GM19324 (cell line): ENCODE results near the gene KBTBD3.
A peak's percentile ranks its signal among the peaks of the same experiment; 100 is the strongest.
"Not testable (repeated sequence)": the region's sequence is repeated elsewhere in the genome, so short reads cannot be mapped to it uniquely, and the experiment has no call there.

Experiments
- ATAC-seq: cut with Tn5 transposase; IDR thresholded peaks from one replicate; pipeline ENCODE4 v1.9.1; 2021; ENCODE audit warnings: mild to moderate bottlenecking, moderate library complexity; ENCODE audit not compliant: unreplicated experiment, low FRiP score

Gene KBTBD3

DNA sequence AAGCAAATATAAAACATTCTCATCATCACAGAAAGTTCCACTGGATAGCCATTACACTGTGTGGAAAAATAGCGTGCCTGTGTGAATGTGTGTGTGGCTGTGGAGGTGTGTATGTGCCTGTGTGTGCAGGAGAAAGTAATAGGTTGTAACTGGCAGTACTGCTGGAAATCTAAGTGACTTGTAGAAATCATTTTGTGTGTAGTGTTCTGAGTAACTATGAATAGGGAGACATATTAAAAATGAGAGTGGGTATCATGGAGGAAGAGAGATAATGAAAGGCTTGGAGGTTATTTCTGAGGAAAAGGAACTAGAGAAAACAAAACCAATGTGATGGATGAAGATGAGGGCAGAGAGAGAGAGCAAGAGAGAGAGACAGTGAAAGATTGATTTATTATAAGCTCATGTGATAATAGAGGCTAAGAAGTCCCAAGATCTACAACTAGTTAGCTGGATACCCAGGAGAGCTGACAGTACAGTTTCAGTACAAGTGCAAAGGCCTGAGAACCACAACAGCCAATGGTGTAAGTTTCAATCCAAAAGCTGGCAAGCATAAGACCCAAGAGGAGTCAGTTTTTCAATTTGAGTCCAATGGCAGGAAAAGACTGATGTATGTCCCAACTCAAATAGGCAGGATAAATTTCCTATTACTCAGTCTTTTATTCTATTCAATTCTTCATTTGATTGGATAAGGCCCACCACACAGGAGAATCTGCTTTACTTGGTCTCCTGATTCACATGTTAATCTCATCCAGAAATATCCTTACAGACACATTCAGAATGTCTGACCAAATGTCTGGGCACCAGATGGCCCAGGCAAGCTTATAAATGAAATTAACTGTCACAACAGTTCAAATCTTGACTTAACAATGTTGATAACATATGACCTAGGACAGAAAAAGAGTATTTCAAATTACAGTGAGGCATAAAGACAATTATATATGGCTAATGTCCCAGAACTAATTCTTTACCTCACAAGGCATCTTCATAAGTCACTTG is 14.9 kb downstream of the KBTBD3 start:
- peak; percentile 52 for ATAC-seq

DNA sequence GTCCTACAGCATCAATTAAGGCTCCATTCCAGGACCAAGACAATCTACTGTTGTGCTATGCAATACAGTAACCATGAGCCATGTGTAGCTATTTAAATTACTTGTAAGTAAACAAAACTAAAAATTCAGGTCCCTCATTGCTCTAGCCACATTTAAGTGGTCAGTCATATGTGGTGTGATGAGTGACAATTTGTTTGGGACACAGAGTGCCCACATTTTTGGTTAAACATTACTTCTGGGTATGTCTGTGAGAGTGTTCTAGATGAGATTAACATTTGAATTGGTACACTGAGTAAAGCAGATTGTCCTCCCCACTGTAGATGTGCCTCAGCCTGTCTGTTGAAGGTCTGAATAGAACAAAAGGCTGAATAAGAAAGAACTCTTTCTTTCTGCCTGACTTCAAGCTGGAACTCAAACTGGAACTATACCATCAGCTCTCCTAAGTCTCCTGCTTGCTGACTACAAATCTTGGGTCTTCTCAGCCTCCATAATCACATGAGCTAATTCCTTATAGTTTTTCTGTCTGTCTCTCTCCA is 15.8 kb downstream of the KBTBD3 start:
- ATAC-seq, result no peak

DNA sequence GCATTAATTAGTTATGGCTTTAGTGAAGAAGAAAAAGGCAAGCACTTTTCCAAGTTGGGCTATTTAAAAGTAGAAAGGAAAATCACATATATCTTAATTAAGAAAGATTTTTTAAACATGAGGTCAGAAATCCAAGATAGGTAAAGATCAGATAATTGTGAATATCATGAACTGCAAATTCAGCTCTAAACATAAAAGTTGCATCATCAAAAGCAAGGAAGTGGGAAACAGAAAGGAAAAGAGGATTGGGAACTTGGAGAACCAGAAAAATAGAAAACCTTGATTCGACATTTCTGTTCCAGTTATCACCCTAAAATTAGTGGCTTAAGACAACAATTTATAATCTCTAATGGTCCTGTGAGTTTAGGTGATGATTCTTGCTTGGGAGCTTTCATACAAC is 17.5 kb downstream of the KBTBD3 start:
- ATAC-seq, result no peak

DNA sequence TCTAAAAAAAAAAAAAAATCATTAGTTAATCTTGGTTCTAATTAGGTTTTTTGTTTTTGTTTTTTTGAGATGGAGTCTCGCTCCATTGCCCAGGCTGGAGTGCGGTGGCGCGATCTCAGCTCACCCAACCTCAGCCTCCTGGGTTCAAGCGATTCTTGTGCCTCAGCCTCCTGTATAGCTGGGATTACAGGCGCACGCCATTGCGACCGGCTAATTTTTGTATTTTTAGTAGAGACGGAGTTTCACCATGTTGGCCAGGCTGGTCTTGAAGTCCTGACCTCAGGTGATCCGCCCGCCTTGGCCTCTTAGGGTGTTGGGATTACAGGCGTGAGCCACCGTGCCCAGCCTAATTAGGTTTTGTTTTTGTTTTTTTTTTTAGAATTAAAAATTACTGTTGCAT is 18.8 kb downstream of the KBTBD3 start:
- ATAC-seq, result not testable (repeated sequence)

DNA sequence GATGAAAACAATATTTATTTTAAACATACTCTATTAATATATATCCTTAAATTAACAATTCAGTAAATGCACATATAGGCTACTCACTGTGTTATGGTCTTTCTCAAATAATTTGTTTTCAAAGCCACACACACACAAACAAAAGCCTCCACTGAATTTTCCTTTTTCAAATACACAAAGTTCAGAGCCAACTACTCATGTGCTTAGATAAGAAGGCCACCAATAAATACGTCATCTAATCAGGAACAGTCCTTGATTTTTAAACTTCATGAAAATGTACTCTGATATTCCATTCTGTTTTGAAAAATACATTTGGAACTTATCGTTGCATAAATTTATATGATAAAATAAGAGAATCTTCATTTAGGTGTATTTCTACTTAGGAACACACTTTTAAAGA is 26.0 kb downstream of the KBTBD3 start:
- ATAC-seq, result no peak

DNA sequence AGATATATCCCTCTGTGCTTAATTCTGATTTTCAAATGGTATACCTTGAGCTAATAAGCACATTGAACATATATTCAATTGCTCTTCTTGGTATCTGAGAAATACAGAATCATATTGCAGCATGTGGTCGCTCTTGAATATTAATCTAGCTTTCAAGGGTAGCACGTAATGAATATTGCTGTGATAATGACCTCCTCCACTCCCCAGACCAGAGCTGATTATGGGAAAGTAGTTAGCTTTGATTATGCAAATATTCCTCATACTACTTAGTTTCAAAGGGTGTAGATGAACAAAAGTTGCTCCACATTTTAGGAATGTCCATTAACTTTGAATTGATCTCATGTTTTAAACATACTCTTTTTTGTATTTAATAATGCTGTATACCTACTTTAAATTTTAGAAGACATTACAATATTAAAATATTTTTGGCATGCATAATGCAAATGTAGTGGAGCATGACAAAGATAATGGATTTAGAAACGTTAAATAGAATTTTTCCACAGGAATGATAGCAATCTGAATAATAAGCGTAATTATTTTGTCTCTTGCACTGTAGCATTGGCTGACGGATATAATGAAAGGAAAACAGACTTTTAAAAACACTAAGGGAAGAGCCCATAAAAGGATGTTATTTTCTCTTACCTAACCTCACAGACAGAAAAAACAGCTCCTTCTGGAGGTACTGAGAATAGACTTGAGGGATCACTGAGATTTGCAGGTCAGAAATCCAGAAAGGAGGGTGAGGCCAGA is 27.2 kb downstream of the KBTBD3 start:
- no peak for ATAC-seq

DNA sequence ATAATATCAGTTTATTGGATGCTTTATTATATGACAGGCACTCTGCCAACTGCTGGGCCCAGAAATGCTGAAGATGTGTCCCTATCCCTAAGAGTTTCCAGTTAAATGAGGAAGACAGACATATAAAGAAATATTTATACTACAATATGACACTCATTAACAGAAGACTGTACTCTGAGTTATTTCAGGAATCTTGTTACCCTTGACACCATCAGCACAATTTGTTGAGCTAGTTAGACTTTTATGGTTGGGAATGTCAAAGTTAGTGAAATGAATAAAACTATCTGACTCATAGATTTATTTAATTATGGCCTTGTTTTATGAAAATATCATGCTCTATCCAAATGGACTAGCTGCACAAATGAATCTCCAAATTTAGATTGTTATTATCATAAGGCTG is 29.5 kb downstream of the KBTBD3 start:
- ATAC-seq, result no peak

DNA sequence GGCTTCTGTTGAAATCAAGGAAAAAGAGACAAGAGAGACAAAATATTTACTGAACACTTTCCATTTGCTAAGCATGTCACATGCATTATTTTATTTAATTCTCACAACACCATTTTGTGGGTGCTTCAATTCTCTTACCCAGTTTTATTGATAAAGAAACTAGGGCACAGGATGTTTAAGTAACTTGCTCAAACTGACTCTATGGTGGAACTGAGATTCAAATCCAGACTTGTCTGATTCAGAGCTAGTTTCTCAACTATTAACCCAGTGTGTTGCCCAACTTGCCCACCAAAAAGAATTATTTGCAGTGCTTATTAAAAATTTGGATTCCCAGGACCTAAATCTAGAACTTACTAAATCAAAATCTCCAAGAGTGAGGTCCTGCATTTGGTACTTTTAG is 33.6 kb downstream of the KBTBD3 start:
- no peak for ATAC-seq

DNA sequence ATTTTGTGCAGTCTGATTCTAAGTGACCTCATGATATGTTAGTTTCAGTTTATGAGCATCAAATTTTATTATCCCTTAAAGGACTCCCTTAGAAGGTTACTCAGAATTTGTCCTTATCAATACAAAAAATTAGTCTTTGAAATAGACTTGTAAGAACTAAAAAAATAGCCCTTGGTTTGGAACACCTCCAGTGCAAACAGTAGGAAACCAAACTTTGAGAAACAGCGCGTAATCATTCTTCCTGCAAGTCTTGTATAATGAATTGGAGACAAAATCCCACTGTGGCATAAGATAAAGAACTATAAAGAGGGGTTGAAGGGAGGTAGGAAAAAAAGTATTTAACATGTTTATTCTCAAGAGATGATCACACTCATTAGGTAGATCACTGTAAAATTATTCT is 44.3 kb downstream of the KBTBD3 start:
- no peak for ATAC-seq

DNA sequence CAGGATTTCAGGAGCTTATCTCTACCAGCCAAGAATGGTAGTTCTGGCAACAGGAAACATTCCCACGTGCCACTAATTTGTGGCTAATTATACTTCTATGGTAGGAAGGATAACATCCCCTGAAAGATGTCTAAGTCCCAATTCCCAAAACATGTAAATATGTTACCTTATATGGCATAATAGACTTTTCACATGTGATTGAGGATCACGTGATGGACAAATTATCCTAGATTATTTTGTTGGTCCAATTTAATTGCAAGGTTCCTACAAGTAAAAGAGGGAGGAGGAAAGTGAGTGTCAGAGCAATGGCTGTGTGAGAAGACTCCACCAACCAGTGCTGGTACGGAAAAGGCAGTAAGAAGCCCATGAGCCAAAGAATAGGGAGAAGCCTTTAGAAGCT is 45.2 kb downstream of the KBTBD3 start:
- no peak for ATAC-seq

DNA sequence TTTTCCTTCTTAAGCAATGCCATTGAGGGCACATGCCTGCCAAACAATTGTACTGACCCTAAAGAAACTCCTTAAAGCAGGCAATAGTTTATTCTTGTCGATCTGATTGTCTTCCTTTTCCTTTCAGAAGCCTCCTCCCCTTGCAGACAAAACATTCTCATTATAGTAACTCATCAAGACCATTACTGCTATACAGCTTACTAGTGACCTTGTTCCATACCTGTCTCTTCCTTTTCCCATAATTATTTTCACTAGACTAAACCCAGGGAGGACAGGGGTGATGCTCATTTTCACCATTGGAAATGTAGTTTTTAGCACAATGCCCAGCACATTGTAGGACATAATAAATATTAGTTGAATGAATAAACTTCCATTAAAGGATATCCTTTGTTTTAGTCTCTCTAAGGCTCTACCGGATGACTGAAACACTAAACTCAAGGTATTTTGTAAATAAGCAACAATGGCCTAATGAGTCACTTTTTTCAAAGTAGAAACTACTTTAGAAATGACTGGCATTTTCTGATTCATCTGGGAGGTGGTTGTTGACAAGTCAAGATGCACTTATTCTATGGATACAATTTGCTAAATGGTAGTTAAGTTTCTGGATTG is 45.8 kb downstream of the KBTBD3 start:
- ATAC-seq, result no peak

DNA sequence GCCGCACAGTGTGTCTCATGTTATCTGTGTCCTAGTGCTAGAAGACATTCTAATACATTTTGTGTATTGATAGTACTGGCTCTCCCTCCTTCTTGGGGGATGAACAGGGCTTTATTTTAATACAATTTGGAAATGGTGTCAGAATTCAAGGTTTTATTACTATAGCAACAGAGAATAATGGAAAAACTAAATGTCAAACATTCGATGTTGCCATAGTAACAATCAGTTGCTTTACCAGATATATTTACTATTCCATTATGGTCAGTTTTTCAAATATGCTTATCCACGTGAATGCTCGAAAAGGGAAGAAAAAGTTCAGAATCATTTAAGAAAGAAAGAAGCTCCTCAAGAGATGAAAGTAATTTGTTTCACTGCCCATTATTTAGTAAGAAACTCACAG is 46.5 kb downstream of the KBTBD3 start:
- no peak for ATAC-seq

DNA sequence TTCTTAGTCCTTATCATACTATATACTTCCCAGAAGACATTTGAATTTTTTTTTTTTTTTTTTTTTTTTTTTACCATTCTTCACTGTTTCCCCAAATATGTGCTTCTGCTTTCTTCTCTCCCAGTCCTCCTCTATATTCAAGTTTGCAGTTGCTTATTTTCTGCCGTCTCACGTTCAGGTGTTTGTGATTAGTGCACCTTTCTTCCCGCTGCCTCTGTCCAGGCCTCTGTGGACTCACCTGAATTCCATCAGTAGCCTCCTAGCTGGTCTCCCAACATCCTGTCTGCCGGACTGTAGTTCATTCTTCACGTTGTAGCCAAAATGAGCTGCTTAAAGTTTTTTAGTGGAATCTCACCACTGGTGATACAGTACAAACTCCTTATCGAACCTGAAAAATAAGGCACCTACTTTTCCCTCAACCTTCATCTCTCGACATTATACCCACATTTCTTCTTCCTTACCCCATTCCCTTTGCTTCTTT is 54.3 kb downstream of the KBTBD3 start:
- ATAC-seq, result no peak

DNA sequence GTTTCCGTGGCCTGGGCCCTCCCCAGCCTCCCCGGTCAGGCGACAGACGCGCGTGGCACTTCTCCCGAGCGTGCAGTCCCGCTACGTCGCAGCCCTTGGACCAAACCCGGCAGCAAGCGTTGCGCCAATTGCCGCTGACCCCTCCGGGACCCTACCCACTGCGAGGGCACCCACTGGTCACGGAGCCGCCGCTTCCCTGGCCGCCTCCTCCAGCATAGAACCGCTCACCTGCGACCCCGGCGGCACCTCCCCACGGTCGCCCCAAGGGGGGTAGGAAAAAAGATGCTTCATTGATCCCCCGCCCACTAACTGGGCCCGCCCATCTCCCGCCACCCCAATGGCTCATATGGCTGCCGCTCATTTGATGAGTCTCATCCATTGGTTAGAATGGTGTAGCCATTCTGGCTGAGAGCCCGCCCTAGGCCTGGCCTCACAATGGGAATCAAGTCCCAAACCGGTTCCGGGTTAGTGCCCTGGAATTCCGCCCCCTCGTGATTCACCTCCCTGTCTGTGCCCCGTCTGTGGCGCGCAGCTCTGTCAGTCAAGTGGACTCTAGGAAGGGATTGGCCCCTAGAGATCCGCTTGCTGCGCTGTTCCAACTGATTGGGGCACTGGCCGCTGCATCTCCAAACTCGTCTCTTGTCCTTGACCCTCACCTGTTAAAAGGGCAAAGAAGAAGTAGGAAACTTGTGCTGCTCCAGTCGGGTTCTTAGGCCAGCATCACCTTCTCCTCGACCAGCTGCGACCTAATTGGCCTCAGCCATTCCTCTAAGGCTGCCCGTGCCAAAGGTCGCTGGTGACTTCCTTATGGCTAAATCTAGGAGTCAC is 55.0 kb downstream of the KBTBD3 start, which contains the start of gene MSANTD4:
Gene MSANTD4 (minus strand): TSS at position 274 of the 828 bp plus-strand sequence. CDS start 11,323 bp downstream, outside the sequence.
- peak; percentile 99 for ATAC-seq

DNA sequence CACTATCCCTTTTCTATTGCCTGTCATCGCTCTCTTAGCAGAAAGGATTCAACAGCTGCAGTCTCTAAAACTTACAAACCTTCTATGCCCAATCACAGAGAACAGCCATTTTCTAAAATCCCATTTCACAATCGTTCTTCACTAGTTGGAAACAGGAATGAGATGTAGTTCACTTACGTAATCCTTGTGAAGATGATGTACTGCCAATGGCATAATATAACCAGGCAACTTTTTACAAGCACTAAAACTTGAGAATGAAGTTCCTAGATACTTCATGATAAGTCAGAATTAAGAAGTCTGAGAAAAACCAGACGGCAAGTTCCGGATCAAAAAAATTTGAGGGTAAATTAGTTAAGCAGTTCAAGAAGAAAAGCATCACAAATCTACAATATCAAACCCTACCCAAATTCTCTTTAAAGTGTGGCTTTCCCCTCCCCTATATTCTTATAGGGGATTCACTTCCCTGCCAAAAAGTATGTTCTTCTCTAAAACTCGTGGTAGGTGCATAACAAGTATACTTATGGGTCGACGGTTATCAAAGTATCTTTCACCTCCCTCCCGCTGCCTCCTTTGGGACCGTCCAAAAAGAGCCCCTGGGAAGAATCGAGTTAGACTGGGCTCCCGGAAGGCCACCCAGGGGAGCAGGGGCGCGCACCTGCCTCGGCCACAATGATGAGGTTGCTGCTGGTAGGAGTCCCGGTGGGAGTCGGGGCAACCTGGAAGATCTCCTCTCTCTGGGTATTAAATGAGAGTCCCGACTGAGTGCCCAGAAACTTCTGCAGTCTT is 55.8 kb downstream of the KBTBD3 start:
- ATAC-seq, result peak; percentile 10

DNA sequence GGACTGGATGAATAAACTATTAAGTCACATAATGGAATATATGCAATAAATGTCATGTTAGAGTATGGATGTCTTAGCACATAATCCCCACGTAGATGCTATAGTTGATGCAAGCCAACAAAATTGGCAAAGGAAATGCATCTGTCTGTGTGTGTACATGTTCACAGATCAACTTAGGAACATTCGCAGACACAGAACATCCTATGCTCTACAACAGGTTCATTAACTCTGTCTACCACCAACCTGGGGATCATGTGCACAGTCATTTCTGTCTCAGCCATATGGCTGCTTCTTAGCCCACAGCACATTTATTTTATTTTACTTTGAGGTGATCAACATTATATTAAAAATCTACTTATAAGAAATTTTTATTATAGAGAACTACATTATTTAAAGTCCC is 60.1 kb downstream of the KBTBD3 start:
- ATAC-seq, result no peak

DNA sequence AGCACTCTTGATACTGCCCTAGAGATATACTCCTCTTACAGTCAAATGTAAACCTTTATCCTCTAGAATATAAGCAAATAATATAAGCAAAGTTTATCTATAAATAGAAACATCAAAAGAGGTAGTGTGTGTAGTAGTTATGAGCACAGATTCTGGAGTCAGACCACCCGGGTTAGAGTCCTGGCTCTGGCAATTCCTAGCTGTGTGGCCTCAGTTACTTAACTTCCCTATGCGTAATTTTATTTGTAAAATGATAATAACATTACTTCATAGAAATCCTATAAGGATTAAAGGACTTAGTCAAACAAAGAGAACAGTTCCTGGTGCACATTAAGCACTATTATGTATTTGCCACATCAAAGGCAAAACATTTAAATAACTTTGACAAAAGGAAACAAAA is 62.1 kb downstream of the KBTBD3 start:
- ATAC-seq, result no peak

DNA sequence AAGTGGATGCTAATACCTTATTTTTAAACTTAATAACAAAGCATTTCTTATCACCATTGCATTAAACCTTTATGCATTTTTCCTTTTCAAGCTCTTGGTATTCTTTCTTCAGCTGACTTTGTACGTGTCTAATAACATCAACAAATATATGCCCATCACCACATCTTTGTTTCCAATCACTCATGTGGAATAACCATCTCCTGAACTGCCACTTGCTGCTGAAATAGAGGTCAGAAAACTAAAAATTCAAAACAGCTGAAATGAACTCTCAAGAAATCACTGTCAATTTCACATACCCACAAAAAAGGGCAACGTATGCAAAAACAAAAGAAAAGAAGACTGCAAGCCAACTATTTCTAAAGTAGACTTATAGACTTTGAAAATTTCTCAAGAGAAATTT is 62.5 kb downstream of the KBTBD3 start:
- no peak for ATAC-seq

DNA sequence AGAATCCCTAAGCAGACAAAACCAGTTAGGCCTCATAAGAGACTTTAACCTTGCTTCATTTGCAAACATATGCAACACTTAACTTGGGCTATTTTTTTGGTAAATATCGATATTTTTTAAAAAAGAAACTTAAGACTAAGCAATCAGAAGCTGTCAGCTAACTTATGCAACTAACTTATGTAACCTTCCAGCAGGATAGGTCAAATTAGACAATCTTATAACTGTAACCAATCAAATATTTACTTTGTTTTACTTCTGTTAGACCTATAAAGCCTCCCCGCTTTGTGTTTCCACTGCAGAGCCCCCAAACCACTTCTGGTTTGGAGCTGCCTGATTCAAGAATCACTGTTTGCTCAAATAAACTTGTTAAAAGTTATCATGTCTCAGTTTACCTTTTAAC is 63.1 kb downstream of the KBTBD3 start:
- ATAC-seq, result no peak
